ENCODE data around the gene MDGA2.

The MDGA2 gene

DNA sequence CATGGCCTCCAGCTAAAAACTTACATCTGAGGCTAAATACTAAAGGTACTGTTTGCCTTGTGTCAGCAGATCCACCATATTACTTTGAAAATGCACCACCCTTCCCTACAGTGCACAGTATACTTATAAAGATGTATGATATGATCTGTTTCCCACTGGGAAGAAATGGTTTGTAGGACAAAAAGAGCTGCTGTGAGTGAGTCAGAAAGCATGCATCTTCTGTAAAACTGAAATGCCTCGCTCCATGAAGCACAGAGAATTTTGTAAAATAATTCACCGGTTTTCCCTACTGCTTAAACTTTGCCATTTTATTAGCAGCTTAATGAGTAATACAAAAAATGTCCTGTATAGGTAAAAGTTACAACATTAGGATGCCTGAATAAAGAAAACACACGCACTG is 68.8 kb downstream of the MDGA2 start:
- DNase-seq, result no peak

DNA sequence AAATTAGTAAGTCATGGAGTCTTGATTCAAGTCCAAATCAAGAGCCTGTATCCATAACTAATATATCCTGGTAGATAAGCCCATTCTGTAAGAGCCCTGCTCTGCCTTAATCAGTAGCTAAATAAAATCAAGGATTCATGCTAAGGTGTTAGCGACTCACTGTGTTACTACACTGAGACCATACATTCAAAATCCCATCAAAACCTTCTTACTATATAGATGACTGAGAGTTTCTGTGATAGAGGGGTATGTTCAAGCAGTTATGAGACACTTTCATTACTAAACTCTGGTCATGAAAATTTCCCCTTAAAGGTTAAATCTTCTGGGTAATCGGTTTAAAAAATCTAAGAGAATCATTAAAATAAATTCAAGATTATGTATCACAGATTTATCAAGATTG is 78.5 kb downstream of the MDGA2 start:
- DNase-seq, result no peak

DNA sequence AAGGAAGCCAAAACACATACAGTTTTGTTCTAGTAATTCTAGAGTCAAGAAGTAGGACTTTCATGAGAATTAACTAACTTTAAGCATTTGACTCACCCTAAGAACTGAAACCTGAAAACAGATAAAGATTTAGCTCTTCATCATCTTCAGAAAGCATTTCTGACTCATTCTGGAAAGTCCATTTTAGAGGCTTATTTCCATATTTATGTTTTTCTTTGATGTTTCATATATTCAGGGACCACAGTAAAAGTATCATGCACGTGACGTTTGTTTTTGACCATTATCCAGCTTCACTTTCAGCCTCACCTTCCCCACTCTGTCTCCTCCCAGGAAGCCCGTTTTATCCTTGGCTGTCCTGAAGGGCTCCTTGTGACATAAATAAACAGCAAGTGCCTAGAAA is 79.2 kb downstream of the MDGA2 start:
- DNase-seq, result no peak

DNA sequence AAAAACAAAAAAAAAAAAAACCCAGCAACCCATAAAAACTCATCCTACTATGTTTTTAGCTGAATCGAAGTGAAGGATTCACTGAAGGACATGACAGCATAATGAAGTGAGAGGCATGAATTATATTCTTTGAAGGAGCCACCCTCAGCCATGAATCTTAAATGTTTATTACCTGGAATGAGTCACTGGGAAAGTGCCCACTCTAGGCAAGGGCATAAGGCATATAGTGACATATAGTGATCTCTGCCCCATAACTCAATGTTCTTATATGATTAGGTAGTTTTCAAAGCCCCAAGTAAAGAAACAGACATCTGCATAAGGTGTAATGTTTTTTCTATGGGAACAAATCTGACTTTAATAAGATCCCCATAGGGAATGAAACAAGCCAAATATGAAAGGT is 79.9 kb downstream of the MDGA2 start:
- DNase-seq, result no peak

DNA sequence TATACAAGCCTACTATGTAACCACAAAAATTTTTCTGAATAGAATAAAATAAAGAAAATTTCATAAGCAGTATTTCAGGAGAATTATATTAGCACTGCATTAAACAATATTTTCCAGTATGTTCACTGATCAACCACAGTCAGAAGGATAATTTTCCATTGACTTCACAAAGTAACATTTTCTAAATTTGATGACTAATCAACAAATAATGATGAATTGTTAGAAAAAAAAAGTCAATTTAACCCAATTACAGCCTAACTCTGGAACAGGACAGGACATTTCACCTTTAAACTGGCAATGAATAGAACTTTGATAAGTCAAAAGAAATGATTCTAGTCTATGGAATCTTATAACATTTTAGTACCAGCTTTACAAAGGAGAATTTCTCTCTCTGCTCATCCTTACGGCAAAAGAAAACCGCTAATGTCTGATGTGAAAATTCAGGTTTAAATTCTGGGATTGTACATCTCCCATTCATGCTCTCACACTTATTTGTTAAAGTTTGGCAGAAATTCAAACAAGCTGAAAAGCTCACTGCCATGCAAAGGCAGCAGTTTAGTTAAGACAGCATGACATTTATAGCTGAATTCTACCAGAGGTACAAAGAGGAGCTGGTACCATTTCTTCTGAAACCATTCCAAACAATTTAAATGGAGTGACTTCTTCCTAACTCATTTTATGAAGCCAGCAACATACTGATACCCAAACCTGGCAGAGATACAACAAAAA is 84.5 kb downstream of the MDGA2 start:
- no peak for DNase-seq

DNA sequence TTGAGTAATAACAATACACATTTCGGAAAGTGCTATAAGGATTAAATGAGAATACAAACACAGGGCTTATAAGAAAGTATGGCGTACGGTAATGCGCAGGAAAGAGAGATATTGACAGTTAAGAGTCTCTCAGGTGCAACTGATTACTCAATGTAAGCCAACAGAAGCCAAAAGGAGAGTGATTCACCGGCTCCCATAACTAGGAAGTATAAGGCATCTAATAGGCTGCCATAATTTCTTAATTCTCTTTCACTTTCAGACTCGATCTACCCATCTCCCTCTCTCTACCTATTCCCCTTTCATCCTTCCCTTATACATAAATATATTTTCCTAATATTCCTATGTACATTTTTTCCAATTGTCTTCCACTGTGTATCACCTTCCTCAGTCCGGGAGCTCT is 90.0 kb downstream of the MDGA2 start:
- DNase-seq, result no peak

DNA sequence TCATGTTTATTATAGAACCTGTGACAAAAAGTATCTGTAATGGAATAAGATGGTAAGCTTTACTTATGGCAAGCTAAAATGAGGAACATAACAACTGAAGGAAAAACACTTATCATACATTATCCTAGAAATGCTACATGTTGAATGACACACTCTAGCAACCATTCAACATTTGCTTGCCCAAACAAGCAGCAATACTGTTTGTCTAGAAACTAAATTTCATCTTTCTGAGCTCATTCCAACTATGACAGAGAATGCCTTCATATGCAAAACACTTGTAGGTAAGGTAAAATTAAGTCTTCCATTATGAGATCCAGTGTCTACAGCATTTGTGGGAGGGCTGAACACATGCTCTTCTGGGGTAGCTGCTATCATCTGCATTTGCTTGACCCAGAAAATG is 108.1 kb downstream of the MDGA2 start:
- no peak for DNase-seq

DNA sequence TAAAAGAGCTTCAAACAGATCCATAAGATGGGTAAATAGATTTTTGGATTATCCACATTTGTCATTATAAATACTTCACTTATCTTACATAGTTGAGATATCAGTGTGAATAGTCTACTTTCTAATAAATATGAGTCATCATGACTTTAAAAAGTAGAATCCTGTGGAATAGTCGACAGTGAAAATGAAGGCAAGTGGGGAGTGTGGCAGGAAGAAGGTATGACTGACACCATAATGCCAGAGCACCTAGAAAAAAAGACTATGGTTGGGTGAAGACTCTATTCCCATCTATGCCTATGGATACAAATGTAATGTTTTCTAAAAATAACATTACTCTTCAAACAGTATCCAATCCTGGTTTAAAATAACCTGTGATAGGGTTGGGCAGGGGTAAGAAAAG is 117.5 kb downstream of the MDGA2 start:
- peak; percentile 74 for DNase-seq

DNA sequence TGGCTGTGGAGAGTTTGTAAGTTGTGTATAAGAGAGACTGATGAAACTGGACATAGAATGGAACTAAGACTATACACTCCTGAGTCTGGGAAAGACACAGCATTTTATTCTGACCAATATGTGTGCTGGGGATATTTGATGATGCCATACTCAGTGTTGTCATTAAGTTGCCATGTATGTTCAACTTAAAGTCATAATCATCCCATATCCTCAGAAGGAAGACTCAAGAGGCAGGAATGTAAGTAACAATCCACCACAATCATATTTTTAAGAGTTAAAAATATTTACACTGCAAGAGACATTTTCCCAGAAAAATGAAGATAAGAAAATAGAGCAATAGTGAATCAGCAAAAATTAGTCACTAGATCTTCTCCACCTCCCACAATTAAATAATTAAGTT is 120.1 kb downstream of the MDGA2 start:
- DNase-seq, result no peak

DNA sequence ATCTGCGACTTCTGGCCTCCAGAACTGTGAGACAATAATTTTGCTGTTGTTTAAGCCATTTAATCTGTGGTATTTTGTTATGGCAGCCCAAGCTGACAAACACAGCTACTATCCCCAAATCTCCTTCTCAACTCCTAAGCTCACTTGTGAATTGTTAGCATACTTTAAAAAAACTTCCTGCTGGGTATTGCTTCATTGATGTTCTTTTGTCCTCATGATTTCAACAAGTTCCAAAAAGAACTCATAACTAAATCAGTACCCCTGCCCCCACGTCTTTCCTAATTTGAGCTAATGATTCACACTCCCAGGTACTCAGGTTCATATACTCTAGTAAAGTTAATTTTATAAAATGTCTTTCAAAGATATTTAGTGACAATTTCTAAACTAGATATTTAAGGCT is 125.5 kb downstream of the MDGA2 start:
- no peak for DNase-seq

DNA sequence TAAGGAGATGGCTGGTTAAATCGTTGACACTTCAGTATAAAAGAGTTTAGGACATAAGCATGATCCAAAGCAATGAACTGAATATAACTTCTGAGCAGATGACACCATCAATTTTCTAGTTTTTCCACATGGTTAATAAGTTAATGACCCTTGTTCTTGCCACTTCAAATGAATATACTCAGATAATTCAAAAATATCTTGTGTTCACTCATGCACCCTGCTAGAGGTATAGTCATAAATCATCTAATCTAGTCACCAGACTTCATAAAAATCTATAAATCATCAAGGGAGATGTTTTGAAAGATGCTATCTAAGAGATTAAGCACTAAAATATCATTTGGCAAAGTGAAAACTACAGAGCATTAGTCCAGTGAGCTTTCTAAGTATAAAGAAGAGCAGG is 131.9 kb downstream of the MDGA2 start:
- DNase-seq, result no peak

DNA sequence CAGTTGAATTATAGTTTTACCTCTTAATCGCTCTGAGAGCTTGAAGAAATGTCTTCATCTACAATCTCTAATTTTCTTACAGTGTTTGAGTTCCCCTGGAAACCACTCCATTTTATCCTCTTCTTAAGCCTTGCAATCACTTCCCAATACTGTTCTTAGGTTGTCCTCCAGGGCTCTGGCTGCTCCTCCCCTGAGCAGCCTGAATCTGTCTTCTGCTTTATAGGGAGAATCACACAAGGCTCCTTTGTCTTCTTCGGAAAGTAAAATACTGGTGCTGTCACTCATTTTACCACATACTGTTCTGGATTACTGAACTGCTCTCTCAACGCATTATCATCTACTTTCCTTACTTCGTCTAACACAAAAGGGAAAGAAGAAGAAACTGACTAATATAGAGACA is 133.7 kb downstream of the MDGA2 start:
- no peak for DNase-seq

DNA sequence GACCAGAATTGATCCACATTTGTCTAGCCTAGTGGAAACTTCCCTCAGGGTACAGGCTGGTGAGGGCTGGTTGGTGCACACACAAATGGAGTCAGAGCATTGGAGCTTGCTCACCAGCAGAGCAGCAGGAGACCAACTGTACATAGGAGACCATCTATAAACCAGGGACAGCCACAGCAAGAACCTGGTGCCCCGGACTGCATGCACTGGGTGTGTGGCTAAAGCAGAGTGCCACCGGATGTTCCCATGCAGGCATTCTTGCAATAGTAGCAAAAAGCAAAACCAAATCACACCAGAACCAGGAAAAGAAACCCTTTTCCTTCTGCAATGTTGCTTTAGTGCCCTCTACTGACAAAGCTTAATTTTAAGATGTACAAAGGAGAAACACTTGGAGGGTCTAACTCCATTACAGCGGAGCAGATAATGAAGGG is 136.4 kb downstream of the MDGA2 start:
- peak; percentile 61 for DNase-seq

DNA sequence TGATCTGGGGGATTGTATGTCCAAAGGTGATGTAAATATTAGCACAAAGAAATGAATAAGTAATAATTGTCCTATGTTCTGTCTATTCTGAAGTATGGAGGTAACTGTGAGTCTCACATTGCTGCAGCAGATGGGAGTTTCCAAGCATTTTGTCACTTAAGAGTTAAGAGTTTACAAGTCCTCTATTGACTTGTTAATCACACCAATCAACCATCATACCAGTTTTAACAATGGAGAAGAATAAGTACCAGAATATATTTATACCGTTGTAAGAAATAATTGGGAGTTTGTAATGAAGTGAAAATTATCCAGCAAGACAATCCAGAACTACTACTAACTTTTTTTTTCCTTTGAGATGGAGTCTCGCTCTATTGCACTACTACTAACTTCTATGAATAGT is 139.1 kb downstream of the MDGA2 start:
- no peak for DNase-seq

DNA sequence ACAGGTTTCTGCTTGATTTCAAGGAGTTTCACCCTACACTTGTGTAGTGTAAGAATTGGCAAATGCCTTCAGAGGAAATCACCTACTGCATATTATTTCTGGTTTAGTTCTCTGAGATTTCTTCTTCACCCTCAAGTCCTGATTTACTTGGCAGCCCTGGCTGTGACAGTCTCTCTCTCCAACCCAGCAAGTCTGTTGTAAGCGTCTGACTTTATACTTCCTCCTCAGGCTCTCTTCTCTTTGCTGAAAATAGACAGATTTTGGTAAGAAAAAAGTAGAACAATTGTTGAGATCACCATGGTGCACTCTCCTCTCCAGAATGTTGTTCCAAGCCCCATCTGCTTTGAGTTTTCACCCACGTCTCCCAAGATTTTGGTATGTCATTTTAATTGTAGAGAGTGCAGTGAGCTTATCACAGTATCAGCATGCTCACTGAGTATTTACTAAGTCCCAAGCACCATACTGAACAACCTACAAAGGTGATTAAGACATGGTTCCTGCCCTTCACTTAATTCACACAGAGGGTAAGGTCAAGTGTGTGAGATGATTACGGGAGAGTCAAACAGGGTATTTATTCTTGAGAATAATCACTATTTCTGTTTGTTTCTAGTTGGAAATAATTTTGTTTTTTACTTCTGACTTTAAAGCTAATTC is 148.7 kb downstream of the MDGA2 start:
- DNase-seq, result no peak

DNA sequence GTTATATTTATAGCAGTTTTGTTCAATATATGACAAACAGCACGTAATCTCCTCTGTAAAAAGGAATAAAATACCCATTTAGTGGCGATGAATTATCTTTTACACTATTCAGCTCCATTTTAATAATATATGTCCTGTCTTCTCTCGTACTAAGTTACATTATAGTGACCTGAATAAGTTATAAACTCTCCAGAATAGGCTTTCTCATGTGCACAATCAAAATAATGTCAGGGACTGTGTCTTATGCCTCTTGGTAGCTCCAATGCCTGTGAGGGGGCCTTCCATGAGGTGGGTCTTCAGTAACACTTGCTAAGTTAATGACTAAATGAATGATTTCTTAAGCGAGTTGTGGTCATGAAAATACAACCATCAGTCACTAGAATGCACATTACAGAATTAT is 150.9 kb downstream of the MDGA2 start:
- DNase-seq, result no peak

DNA sequence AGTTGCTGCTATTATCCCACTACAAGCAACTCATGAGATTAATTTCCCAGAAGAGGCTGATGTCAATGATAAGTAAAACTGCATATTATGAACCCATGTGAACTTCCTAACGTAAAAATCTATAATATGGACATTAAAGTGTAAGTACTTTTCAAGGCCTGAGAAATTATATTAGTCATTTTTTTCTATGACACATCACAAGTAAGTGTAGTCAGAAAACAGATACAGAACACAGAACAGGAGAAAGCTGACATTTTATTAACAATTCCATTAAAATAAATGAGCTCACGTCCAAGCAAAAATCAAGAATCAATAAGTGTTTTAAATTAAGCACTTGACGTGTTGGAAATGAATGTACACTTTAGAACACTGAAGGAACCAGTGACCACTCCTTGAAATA is 155.0 kb downstream of the MDGA2 start:
- no peak for DNase-seq

DNA sequence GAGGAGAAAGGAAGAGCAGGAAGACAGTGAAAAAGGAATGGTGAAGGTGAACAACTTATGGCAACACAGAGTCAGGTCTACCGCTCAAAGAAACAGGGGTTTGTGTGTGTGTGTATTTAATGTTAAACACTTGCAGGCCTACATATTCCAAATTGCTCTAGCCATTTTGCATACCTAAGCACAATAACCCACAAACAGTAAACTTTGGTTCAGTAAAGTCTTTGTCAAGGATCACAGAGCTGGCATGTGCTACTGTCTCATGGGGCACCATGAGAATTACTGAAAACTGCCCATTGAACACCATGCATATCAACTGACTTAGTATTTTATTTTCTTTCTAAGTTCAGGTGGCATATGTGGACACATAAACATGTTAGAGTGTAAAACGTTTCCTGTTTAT is 163.6 kb downstream of the MDGA2 start:
- no peak for DNase-seq

DNA sequence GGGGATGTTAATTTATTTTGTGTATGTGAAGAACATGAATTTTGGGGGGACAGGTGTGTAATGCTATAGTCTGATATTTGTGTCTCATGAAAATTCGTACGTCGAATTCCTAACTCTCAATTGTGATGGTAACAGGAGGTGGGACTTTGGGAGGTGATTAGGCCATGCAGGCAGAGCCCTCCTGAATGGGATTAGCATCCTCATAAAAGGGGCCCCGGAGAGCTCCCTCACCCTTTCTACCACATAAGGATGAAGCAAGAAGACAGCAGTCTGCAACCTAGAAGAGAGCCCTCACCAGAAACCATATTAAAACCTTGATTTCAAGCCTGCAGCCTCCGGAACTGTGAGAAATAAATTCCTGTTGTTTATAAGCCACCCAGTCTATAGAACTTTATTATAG is 165.4 kb downstream of the MDGA2 start:
- DNase-seq, result no peak

DNA sequence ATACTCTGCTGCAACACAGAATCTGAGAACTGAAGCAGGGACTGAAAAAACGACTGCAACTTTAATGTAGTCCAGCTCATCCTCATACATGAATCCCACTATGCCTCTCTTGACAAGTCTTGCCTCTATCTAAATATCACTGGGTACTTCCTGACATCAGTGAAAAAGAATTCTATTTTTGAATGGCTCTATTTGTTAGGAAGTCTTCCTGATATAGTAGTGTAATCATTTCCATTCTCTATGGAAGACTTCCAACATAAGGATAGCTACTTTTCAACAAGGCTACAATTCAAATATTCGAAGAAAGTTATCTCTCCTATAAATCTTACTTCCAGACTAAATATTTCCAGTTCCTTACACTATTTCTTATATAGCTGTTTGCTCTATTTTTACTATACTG is 167.5 kb downstream of the MDGA2 start:
- no peak for DNase-seq

DNA sequence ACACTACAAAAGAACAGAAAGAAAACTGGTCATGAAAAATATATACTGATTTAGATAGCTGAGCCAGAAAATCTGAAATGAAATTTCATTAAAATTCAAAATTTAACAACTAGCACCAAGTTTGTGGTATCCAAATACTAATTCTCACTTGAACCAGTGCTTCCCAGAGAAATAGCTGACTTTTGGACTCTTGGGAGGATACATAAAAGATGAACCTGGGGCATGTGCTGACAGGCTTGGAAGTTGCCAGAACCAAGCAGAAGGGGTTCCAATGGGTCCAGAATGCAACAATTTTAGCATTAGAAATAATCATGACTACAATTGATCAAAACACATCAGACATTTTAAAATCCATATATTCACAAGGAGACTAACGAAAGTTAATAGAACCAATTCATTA is 175.0 kb downstream of the MDGA2 start:
- no peak for DNase-seq

DNA sequence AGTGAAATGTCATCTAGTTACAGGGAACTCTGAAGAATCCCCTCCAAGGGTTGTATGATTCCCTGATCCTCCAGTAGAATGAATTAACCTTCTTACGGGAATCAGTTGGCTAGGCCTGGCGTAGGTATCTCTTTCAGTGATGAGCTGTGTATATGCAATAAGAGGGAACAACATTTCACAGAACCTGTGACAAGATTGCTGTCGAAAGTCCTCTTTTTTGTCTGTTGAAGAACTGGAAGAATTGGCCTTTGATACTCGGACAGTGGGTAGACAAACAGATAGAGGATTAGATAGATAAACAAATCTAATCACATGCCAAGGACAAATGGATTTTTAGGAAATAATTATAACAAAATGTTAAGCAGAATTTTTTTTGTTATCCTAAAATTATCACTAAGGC is 184.6 kb downstream of the MDGA2 start:
- DNase-seq, result no peak

DNA sequence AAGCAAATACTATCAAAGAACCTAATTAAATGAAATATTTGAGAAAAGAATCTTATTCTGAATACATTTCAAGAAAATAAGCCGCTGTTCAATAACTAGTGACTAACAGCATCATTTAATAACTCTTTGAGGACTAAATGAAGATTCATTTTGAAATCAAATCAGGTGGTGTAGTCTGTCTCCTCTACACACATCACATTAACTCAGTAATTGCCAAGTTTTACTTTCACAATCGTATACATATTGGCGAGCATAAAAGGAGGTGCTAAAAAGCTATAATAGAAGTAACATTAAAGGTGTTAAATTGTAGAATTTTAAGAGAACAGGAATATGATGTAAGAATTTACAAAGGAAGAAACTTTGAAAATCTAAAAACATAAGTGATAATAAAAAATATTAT is 185.1 kb downstream of the MDGA2 start:
- no peak for DNase-seq

DNA sequence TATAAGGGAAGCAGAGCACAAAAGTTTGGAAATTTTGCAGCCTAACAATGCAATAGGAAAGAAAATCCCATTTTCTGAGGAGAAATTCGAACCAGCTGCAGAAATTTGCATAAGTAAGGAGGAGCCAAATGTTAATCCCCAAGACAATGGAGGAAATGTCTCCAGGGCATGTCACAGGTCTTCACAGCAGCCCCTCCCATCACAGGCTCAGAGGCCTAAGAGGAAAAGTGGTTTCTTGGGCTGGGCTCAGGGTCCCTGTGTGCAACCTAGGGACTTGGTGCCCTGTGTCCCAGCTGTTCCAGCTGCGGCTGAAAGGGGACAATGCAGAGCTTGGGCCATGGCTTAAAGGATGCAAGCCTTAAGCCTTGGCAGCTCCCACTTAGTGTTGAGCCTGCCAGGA is 190.0 kb downstream of the MDGA2 start:
- no peak for DNase-seq

DNA sequence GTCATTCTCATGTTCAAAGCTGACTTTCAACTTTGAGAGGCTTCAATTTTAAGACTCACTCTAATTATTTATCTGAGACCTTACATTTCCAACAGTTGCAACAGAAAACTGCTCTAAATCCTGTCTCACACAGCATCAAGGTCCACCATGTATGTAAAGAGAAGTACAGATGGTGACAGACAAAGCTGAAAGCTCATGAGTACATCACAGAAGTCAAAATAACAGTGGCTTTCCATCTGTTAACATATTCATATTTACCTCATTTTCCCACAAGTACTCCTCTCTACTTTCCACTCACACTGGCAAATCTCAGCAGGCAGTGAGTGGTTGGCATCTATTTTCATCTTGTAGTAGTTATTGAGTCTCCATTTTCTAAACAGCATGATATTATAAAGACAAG is 192.0 kb downstream of the MDGA2 start:
- no peak for DNase-seq
